HT-29 (cell line): ENCODE data around the gene SLC30A4. TPM values are rescaled to one million over a fixed set of nuclear protein-coding genes. Genes with fewer than 3 reads are reported as not detected.
"Not testable (repeated sequence)": the region's sequence is repeated elsewhere in the genome, so short reads cannot be mapped to it uniquely, and the experiment has no call there.

Experiments used
- DNase-seq: peaks from one replicate; pipeline ENCODE4 v3.0.0-alpha.2; 2015; ENCODE audit warnings: low spot score
- total RNA-seq: library from RNA; depleted of rRNA; stranded (reverse); fragments of >200 nt; shearing (Covaris generic); gene quantifications from 2 replicates; pipeline ENCODE4 v1.2.3, GENCODE V29; 2014; rRNA removed

SLC30A4 gene, protein sequence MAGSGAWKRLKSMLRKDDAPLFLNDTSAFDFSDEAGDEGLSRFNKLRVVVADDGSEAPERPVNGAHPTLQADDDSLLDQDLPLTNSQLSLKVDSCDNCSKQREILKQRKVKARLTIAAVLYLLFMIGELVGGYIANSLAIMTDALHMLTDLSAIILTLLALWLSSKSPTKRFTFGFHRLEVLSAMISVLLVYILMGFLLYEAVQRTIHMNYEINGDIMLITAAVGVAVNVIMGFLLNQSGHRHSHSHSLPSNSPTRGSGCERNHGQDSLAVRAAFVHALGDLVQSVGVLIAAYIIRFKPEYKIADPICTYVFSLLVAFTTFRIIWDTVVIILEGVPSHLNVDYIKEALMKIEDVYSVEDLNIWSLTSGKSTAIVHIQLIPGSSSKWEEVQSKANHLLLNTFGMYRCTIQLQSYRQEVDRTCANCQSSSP
- total RNA-seq, result 0.03 and 0.10 TPM in 2 replicates

- DNase-seq, result peak; percentile 25
These were observed at the start of gene SLC30A4 for GRCh38 chr15:45522328-45523165. TSS of gene SLC30A4 (minus strand) at chr15:45522755. CDS start at chr15:45522354, 401 bp downstream.

DNA sequence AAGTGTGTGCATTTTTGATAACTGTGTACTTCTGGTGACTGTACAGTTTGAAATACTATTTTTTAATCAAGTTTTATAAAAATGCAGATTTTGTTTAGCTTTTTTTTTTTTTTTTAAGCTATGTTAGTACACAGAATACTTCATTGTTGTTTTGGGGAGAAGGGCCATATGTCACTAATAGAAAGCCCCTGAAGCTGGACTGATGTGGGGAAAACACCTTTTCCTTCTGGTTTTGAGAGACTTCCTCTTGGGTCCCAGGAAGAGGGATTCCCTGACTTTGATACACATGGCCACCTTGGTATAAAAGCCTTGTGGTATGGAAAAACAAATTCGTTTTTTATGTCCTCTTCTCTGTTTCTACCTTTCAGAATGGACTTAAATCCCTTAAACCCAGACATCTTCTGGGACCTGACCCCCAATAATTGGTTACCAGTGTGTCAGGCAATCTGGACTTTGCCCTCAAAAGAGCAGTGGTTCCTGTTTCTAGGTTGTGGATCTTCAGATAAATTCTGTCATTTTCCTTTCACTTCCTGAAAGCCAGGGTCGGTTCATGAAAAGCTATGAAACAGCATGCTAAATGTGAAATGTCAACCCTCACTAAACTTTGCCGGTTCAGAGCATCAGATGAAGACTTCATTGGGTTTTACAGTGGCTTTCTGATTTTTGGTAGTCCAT is 33.5 kb upstream of the SLC30A4 start:
- DNase-seq, result no peak

GRCh38 chr15:45551676-45552075 is 29.1 kb upstream of the SLC30A4 start:
- no peak for DNase-seq

- DNase-seq, result no peak
These were observed 27.9 kb upstream of the SLC30A4 start for GRCh38 chr15:45550436-45550835.

DNA sequence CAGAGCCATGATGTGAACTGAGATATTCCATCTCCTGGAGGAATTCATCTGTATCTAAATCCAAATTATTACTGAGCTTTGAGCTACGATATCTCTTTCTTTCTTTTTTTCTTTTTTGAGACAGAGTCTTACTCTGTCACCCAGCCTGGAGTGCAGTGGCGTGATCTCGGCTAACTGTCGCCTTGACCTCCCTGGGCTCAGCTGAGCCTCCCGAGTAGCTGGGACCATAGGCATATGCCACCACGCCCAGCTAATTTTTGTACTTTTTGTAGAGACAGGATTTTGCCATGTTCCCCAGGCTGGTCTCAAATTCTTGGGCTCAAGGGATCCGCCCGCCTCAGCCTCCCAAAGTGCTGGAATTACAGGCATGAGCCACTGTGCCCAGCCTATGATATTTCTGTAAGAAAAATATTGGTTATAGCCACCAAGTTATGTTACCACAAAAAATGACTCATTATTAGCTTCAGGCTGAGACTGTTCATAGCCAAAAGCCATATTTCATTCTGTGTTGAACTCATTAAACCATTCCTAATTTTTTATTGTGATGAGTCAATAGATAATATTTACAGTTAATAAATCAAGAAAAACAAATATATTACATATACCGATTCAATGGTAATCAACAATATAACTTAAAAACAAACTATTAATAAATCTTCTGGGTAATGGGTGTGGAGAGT is 27.1 kb upstream of the SLC30A4 start:
- DNase-seq, result no peak

DNA sequence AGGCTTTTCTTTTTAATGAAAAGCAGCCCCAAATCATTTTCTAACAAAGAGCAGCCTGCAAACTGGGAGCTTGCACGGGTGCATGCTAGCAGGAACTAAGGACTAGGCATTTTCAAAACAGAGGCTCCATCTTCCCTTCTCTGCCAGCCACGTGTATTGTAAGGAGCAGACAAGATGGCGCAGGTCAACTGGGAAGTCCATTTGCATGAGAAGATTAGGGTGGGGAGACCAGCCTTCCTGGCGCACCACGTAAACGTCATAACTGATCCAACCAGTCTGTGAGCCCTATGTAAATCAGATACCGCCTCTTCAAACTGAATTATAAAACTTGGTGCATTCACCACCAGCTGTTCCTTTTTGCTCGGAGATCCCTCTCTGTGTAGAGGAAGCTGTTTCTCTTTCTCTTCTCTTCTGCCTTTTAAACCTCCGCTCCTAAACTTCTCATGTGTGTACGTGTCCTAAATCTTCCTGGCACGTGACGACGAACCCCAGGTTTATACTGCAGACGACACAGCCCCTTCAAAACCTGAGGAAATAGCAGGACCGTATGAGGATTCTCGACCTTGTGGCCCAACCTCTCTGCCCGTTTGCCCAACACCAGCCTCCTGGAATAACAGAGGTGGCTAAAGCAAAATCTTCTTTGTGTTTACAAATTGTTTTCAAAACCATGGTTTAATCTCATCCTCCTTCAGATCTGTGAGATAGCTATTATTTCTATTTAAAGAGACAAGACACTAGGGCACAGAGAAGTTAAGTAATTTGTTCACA is 26.4 kb upstream of the SLC30A4 start:
- no peak for DNase-seq

DNA sequence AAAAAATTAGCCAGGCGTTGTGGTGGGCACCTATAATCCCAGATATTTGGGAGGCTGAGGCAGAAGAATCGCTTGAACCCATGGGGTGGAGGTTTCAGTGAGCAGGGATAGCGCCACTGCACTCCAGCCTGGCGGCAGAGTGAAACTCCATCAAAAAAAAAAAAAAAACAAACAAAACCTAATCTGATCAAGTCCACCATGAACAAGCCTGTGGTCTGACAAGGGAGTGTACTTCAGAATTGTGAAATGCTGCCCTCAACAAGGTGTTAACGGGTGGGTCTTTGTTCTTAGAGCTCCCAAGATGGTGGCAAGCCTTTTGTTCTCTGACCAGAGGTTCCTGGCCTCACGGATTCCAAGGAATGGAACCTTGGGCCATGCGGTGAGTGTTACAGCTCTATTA is 24.2 kb upstream of the SLC30A4 start:
- DNase-seq, result no peak

DNA sequence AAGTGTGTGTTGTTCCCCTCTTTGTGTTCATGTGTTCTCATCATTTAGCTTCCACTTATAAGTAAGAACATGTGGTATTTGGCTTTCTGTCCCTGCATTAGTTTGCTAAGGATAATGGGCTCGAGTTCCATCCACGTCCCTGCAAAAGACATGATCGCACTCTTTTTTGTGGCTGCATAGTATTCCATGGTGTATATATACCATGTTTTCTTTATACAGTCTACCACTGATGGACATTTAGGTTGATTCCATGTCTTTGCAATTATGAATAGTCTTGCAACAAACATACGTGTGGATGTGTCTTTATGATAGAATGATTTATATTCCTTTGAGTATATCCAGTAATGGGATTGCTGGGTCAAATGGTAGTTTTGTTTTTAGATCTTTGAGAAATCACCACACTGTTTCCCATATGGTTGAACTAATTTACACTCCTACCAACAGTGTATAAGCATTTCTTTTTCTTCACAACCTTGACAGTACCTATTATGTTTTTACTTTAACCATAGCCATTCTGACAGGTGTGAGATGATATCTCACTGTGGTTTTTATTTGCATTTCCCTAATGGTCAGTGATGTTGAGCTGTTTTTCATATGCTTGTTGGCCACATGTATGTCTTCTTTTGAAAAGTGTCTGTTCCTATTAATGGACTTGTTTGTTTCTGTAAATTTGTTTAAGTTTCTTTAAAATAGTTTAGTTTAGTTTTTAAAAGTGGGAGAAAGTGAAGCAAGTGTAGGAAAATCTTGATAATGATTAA is 21.9 kb upstream of the SLC30A4 start:
- DNase-seq, result no peak

- no peak for DNase-seq
These were observed 20.5 kb upstream of the SLC30A4 start for GRCh38 chr15:45543051-45543450.

- no peak for DNase-seq
These were observed 18.0 kb upstream of the SLC30A4 start for GRCh38 chr15:45540531-45540930.

GRCh38 chr15:45539680-45540079 is 17.1 kb upstream of the SLC30A4 start:
- peak; percentile 18 for DNase-seq

DNA sequence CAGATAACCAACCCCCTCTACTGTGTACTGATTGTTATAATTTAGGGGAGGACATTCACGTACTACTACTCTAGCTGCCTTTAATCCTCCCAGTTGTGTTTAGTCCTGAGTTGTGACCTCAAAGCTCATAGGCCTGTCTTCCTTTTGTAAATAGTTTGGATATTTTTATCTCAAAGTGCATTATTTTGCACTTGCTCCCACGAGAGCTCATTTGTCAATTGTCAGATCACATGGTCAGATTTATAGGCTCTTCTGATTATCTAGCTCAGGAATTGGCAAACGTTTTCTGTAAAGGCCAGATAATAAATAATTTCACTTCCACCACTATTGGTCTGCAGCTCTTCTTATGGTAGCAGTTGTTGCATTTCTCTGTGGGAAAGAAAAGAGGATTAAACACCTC is 14.4 kb upstream of the SLC30A4 start:
- DNase-seq, result no peak

DNA sequence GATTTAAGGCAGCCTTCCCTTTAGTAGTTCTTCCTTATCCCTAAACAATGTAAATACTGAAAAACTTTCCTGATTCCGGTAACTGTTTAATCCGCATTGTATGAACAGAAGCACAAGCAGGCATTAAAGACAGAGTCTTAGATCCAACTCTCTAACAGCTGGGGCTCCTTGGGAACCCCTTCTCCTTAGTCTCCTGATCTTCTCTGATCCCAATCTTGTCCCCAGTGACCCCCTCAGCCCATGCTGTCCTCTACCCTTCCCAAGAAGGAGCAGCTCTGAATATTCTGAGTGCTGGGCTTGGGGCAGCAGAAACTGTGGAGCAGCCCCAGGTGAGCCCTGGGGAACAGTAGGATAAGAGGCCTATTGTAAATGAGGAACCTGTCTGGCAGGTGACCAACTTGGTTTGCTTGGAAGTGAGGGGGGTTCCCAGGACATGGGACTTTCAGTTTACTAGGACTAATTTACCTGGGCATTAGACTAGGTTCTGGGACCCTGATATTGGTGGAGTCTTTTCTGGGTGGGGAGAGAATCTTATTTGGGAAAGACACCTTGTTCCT is 13.0 kb upstream of the SLC30A4 start:
- DNase-seq, result no peak

DNA sequence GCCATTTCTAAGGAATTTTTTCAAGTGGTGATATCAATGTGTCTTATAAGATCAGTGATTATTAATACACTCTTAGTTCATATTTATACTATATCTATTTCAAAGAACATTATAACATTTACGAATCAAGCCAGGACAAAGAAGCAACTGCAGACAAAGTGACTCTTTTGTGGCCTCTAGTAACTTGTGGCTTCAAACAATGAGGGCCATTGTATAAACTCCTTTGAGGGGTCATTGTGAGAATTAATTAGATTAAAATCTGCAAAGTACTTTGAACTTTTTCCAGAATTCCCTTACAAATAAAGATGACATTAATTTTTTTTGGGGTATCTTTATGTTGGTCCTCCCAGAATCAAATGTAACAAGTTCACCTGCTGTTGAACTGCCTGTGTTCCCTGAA is 12.3 kb upstream of the SLC30A4 start:
- no peak for DNase-seq

DNA sequence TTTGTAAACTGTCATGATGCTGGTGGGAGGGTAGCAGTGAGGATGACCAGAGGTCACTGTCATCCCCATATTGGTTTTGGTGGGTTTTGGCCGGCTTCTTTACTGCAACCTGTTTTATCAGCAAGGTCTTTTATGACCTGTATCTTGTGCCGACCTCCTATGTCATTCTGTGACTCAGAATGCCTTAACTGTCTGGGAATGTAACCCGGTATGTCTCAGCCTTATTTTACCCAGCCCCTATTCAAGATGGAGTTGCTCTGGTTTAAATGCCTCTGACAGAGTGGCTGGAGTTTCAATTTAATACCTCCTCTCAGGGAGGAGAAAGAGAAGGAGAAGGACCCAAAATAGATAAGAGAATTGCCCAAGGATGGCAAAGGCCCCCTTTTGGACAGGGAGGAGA is 10.3 kb upstream of the SLC30A4 start:
- DNase-seq, result not testable (repeated sequence)

DNA sequence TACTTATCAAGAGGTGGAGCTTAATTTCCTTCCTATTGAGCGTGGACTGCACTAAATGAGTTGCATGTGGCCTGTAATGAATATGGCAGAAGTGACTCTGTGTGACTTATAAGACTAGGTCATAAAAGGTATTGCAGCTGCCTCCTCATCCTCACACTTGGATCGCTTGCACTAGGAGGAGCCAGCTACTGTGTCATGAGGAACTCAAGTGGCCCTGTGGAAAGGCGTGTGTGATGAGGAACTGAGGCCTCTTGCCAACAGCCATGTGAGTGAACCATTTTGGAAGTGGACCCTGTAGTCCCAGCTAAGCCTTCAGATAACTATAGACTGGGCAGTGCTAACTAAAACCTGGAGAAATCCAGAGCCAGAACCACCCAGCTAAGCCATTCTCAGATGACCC is 7.1 kb upstream of the SLC30A4 start:
- no peak for DNase-seq

DNA sequence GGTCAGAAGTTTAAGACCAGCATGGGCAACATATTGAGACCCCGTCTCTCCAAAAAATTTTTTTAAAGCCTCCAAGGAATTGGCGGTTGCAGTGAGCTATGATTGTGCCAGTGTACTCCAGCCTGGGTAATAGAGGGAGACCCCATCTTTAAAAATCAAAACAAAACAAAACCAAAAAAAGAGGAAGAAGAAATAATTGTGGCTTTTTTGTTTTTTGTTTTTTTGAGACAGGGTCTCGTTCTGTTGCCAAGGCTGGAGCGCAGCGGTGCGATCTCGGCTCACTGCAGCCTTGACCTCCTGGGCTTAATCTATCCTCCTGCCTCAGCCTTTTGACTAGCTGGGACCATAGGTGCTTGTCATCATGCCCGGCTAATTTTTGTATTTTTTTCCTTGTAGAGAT is 4.5 kb upstream of the SLC30A4 start:
- no peak for DNase-seq

GRCh38 chr15:45523166-45523460 is 558 bp upstream of the SLC30A4 start:
- DNase-seq, result peak; percentile 17

DNA sequence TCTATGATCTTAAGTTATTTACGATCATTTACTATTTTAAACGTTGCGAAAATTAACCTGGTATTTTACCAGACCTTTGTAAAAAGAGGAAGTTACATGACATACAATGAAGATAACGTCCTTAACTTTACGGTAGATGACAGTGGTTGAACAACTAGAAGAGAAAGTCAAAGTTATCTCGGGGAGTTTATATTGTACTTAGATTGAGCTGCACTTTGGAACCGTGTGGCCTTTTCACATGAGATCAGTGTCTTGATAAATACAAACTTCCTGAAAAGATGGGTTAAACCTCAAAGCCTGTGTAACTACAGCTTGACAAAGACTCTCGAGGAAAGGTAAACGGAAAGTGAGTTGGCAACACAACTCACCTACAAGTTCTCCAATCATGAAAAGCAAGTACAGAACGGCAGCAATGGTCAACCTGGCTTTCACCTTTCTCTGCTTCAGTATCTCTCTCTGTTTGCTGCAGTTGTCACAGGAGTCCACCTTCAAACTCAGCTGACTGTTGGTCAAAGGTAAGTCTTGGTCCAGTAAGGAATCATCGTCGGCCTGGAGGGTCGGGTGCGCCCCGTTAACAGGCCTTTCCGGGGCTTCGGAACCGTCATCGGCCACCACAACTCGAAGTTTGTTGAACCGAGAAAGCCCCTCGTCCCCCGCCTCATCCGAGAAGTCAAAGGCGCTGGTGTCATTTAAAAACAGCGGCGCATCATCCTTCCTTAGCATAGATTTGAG is 793 bp downstream of the SLC30A4 start:
- DNase-seq, result peak; percentile 40
